ENCODE measurements around the gene NEDD8.
"Not testable (repeated sequence)": the region's sequence is repeated elsewhere in the genome, so short reads cannot be mapped to it uniquely, and the experiment has no call there.

DNA sequence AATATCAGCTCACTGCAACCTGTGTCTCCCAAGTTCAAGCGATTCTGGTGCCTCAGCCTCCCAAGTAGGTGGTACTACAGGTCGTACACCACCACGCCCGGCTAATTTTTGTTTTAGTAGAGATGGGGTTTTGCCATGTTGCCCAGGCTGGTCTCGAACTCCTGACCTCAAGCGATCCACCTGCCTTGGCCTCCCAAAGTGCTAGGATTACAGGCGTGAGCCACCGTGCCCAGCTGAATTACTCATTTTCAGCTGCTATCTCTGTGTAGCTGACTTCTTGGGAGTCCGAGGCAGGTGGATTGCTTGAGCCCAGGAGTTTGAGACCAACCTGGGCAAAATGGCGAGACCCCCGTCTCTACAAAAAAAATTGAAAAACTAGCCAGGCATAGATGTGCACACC lies 13.2 kb upstream of the NEDD8 start:
- TF ChIP-seq, protein P1, sequence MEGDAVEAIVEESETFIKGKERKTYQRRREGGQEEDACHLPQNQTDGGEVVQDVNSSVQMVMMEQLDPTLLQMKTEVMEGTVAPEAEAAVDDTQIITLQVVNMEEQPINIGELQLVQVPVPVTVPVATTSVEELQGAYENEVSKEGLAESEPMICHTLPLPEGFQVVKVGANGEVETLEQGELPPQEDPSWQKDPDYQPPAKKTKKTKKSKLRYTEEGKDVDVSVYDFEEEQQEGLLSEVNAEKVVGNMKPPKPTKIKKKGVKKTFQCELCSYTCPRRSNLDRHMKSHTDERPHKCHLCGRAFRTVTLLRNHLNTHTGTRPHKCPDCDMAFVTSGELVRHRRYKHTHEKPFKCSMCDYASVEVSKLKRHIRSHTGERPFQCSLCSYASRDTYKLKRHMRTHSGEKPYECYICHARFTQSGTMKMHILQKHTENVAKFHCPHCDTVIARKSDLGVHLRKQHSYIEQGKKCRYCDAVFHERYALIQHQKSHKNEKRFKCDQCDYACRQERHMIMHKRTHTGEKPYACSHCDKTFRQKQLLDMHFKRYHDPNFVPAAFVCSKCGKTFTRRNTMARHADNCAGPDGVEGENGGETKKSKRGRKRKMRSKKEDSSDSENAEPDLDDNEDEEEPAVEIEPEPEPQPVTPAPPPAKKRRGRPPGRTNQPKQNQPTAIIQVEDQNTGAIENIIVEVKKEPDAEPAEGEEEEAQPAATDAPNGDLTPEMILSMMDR (IDR thresholded peaks at IDR 0.05), result not testable (repeated sequence)
- not testable (repeated sequence) for TF ChIP-seq ZFX (IDR thresholded peaks at IDR 0.05; ENCODE audit: borderline replicate concordance)
